Esophagus (tissue), 2 donors: ENCODE data around the gene VANGL1. TPM values are rescaled to one million over a fixed set of nuclear protein-coding genes. Genes with fewer than 3 reads are reported as not detected.

Experiments
- H3K27ac ChIP-seq, 2 donors: one replicate each; pipeline ENCODE4 v1.5.1; 2013; ENCODE audit warnings: low read depth in 2 of 2, mild to moderate bottlenecking in 2 of 2, inconsistent platforms in 1 of 2, low read length in 1 of 2, moderate library complexity in 1 of 2
- H3K27me3 ChIP-seq, 2 donors: one replicate each; pipeline ENCODE4 v1.6.1; 2013; ENCODE audit warnings: low read length in 2 of 2, control low read depth in 1 of 2, mild to moderate bottlenecking in 1 of 2; ENCODE audit not compliant: insufficient read depth in 2 of 2, control insufficient read depth in 1 of 2
- H3K36me3 ChIP-seq, 2 donors: one replicate each; pipeline ENCODE4 v1.6.1; 2013; ENCODE audit warnings: low read length in 1 of 2; ENCODE audit not compliant: control insufficient read depth in 2 of 2, insufficient read depth in 2 of 2
- H3K4me1 ChIP-seq, 2 donors: one replicate each; pipeline ENCODE4 v1.6.1; 2013; ENCODE audit warnings: low read length in 1 of 2; ENCODE audit not compliant: control insufficient read depth in 2 of 2, insufficient read depth in 2 of 2
- H3K4me3 ChIP-seq, 2 donors: one replicate each; pipeline ENCODE4 v1.5.1; 2013; ENCODE audit warnings: low read length in 2 of 2, mild to moderate bottlenecking in 2 of 2, low read depth in 1 of 2, moderate library complexity in 1 of 2
- H3K9me3 ChIP-seq, 2 donors: one replicate each; pipeline ENCODE4 v1.6.1; 2013; ENCODE audit warnings: mild to moderate bottlenecking in 2 of 2, low read depth in 1 of 2, low read length in 1 of 2, moderate library complexity in 1 of 2; ENCODE audit not compliant: control insufficient read depth in 2 of 2, insufficient read depth in 1 of 2
- WGBS, 2 donors: extraction: QIAGEN DNeasy Blood & Tissue Kit; methylation state at CpG; one replicate each; pipeline ENCODE4 v1.1.7; 2013; 5-methylcytosine and 5-hydroxymethylcytosine counted together
- polyA plus RNA-seq, 2 donors: library from polyadenylated mRNA; stranded (reverse); fragments of 200-250 nt; gene quantifications; one replicate each; pipeline ENCODE4 v1.2.3, GENCODE V29; 2013
- donor health status: healthy with polysubstance abuse.
- donor health status: Bipolar disorder and iron deficiency.

VANGL1 gene
- polyA plus RNA-seq, 2 donors, result 3.4 to 4.1 TPM

GRCh38 chr1:115705963-115706362, 64.2 kb downstream of the VANGL1 start:
- H3K36me3 ChIP-seq, result no peaks in the 10 kb centered on the region
- WGBS, 2 donors, result 59 to 69% methylated on average over 9 of the region's 9 CpGs
- no peak overlapping the region for H3K27ac ChIP-seq
- H3K9me3 ChIP-seq, result no peaks in the 10 kb centered on the region
- no peaks in the 10 kb centered on the region for H3K27me3 ChIP-seq
- no peak overlapping the region for H3K4me3 ChIP-seq
- H3K4me1 ChIP-seq, result peaks cover 0 to 8% of the 10 kb centered on the region in 2 donors

- Histone ChIP-seq H3K36me3 (no peaks in the 10 kb centered on the region), H3K9me3 (no peaks in the 10 kb centered on the region), H3K4me3 (no peak overlapping the region), H3K4me1 (peaks cover 0 to 9% of the 10 kb centered on the region in 2 donors), H3K27me3 (no peaks in the 10 kb centered on the region), H3K27ac (no peak overlapping the region)
- WGBS, 2 donors, result 40 to 44% methylated on average over 8 of the region's 8 CpGs
Observed at GRCh38 chr1:115706587-115707425, 65.0 kb downstream of the VANGL1 start.

GRCh38 chr1:115710859-115711624, 69.3 kb downstream of the VANGL1 start:
- Histone ChIP-seq H3K4me3 (no peak overlapping the region), H3K27me3 (no peaks in the 10 kb centered on the region), H3K27ac (no peak overlapping the region), H3K4me1 (peaks cover 2 to 20% of the 10 kb centered on the region in 2 donors), H3K9me3 (no peaks in the 10 kb centered on the region), H3K36me3 (no peaks in the 10 kb centered on the region)
- 57 to 65% methylated on average over 9 of the region's 9 CpGs for WGBS, 2 donors

GRCh38 chr1:115712911-115713609, 71.3 kb downstream of the VANGL1 start:
- Histone ChIP-seq H3K27me3 (no peaks in the 10 kb centered on the region), H3K4me3 (no peak overlapping the region), H3K27ac (peak overlapping the region in 1 of 2 donors; percentile 50), H3K4me1 (peaks cover 2 to 19% of the 10 kb centered on the region in 2 donors), H3K9me3 (no peaks in the 10 kb centered on the region), H3K36me3 (no peaks in the 10 kb centered on the region)
- WGBS, 2 donors, result 51 to 70% methylated on average over 10 of the region's 10 CpGs

GRCh38 chr1:115713906-115714305, 72.1 kb downstream of the VANGL1 start:
- H3K27me3 ChIP-seq, result no peaks in the 10 kb centered on the region
- no peaks in the 10 kb centered on the region for H3K36me3 ChIP-seq
- 74 to 75% methylated on average over 5 of the region's 5 CpGs for WGBS, 2 donors
- no peak overlapping the region for H3K4me3 ChIP-seq
- no peaks in the 10 kb centered on the region for H3K9me3 ChIP-seq
- peaks cover 2 to 19% of the 10 kb centered on the region in 2 donors for H3K4me1 ChIP-seq
- peak overlapping the region; percentile 38 to 51 for H3K27ac ChIP-seq

GRCh38 chr1:115714572-115715141, 72.9 kb downstream of the VANGL1 start:
- Histone ChIP-seq H3K36me3 (no peaks in the 10 kb centered on the region), H3K4me1 (peaks cover 2 to 19% of the 10 kb centered on the region in 2 donors), H3K9me3 (no peaks in the 10 kb centered on the region), H3K4me3 (no peak overlapping the region), H3K27ac (peak overlapping the region; percentile 51 to 69), H3K27me3 (no peaks in the 10 kb centered on the region)
- WGBS, 2 donors, result 37 to 42% methylated on average over 1 of the region's 1 CpG

GRCh38 chr1:115717541-115717940, 75.8 kb downstream of the VANGL1 start:
- no peaks in the 10 kb centered on the region for H3K36me3 ChIP-seq
- no peaks in the 10 kb centered on the region for H3K9me3 ChIP-seq
- H3K4me1 ChIP-seq, result peaks cover 2 to 12% of the 10 kb centered on the region in 2 donors
- no peaks in the 10 kb centered on the region for H3K27me3 ChIP-seq
- 55 to 56% methylated on average over 5 of the region's 5 CpGs for WGBS, 2 donors
- H3K27ac ChIP-seq, result no peak overlapping the region
- no peak overlapping the region for H3K4me3 ChIP-seq

GRCh38 chr1:115718011-115718754, 76.4 kb downstream of the VANGL1 start:
- H3K27ac ChIP-seq, result no peak overlapping the region
- H3K4me1 ChIP-seq, result peaks cover 2 to 8% of the 10 kb centered on the region in 2 donors
- no peaks in the 10 kb centered on the region for H3K36me3 ChIP-seq
- 82 to 84% methylated on average over 5 of the region's 5 CpGs for WGBS, 2 donors
- no peaks in the 10 kb centered on the region for H3K27me3 ChIP-seq
- no peaks in the 10 kb centered on the region for H3K9me3 ChIP-seq
- H3K4me3 ChIP-seq, result no peak overlapping the region
